ENCODE data around the gene HADHA. TPM values are rescaled to one million over a fixed set of nuclear protein-coding genes. Genes with fewer than 3 reads are reported as not detected.
A peak's percentile ranks its signal among the peaks of the same experiment; 100 is the strongest.
"Not testable (repeated sequence)": the region's sequence is repeated elsewhere in the genome, so short reads cannot be mapped to it uniquely, and the experiment has no call there.

HADHA gene
- total RNA-seq, 1 experiment from 2014 or later, result 168 TPM

GRCh38 chr2:26268213-26268612 lies 23.8 kb upstream of the HADHA start:
- Histone ChIP-seq H3K4me3 (no peak overlapping the region), H3K27ac (no peak overlapping the region), H3K27me3 (no peaks in the 10 kb centered on the region), H3K36me3 (peaks cover 16% of the 10 kb centered on the region), H3K4me1 (no peaks in the 10 kb centered on the region), H3K9me3 (replicated peaks) (no peaks in the 10 kb centered on the region)
- DNase-seq, result no peak

GRCh38 chr2:26258836-26259235 lies 14.4 kb upstream of the HADHA start:
- not testable (repeated sequence) for H3K27me3 ChIP-seq; H3K27ac ChIP-seq; DNase-seq; H3K4me1 ChIP-seq; H3K4me3 ChIP-seq; H3K9me3 ChIP-seq (replicated peaks)
- peaks cover 22% of the 10 kb centered on the region for H3K36me3 ChIP-seq

- Histone ChIP-seq H3K27me3 (no peaks in the 10 kb centered on the region), H3K9me3 (replicated peaks) (no peaks in the 10 kb centered on the region), H3K4me1 (0 out of 2 replicates have a peak, but pooled peaks cover 3% of the 10 kb centered on the region), H3K36me3 (peaks cover 13% of the 10 kb centered on the region), H3K27ac (no peak overlapping the region), H3K4me3 (no peak overlapping the region)
- no peak for DNase-seq
These were observed 11.4 kb upstream of the HADHA start for GRCh38 chr2:26255759-26256384.

- Histone ChIP-seq H3K4me1 (0 out of 2 replicates have a peak, but pooled peaks cover 3% of the 10 kb centered on the region), H3K9me3 (replicated peaks) (no peaks in the 10 kb centered on the region), H3K4me3 (no peak overlapping the region), H3K36me3 (peaks cover 11% of the 10 kb centered on the region; the same call in 1 of the 2 replicates), H3K27ac (no peak overlapping the region), H3K27me3 (no peaks in the 10 kb centered on the region)
- DNase-seq, result peak; percentile 72 to 82
These were observed 7.5 kb upstream of the HADHA start for GRCh38 chr2:26251893-26252292.

GRCh38 chr2:26249625-26250024 lies 5.2 kb upstream of the HADHA start:
- DNase-seq, result no peak
- 0 out of 2 replicates have a peak, but pooled peaks cover 8% of the 10 kb centered on the region for H3K36me3 ChIP-seq
- 0 out of 2 replicates have a peak, but pooled peaks cover 3% of the 10 kb centered on the region for H3K4me1 ChIP-seq
- no peaks in the 10 kb centered on the region for H3K27me3 ChIP-seq
- no peaks in the 10 kb centered on the region for H3K9me3 ChIP-seq (replicated peaks)
- no peak overlapping the region for H3K27ac ChIP-seq
- H3K4me3 ChIP-seq, result no peak overlapping the region

GRCh38 chr2:26246818-26247217 lies 2.4 kb upstream of the HADHA start:
- H3K27ac ChIP-seq, result no peak overlapping the region
- 0 out of 2 replicates have a peak, but pooled peaks cover 3% of the 10 kb centered on the region for H3K4me1 ChIP-seq
- no peaks in the 10 kb centered on the region for H3K36me3 ChIP-seq
- no peak for DNase-seq
- no peaks in the 10 kb centered on the region for H3K9me3 ChIP-seq (replicated peaks)
- H3K27me3 ChIP-seq, result no peaks in the 10 kb centered on the region
- H3K4me3 ChIP-seq, result no peak overlapping the region

- H3K27me3 ChIP-seq, result no peaks in the 10 kb centered on the region
- H3K36me3 ChIP-seq, result no peaks in the 10 kb centered on the region
- no peaks in the 10 kb centered on the region for H3K9me3 ChIP-seq (replicated peaks)
- H3K4me3 ChIP-seq, result peak overlapping the region; percentile 84
- no peak overlapping the region for H3K27ac ChIP-seq
- DNase-seq, result peak in 1 of 2 experiments; percentile 22
- H3K4me1 ChIP-seq, result no peaks in the 10 kb centered on the region
These were observed 1.4 kb upstream of the HADHA start for GRCh38 chr2:26245810-26246209.

- peak overlapping the region; percentile 84 for H3K4me3 ChIP-seq
These were observed 850 bp upstream of the HADHA start for GRCh38 chr2:26245231-26245732.

GRCh38 chr2:26243470-26244308 lies 743 bp downstream of the HADHA start:
- H3K27me3 ChIP-seq, result no peaks in the 10 kb centered on the region
- peaks cover under 1% of the 10 kb centered on the region; the same call in 1 of the 2 replicates for H3K36me3 ChIP-seq
- H3K4me1 ChIP-seq, result no peaks in the 10 kb centered on the region
- peak; percentile 17 to 48 for DNase-seq
- H3K9me3 ChIP-seq (replicated peaks), result no peaks in the 10 kb centered on the region
- H3K27ac ChIP-seq, result peak overlapping the region; percentile 97
- peak overlapping the region; percentile 84 for H3K4me3 ChIP-seq

More at GRCh38 chr2:26245231-26245732, 850 bp upstream of the HADHA start:
- Histone ChIP-seq H3K9me3 (replicated peaks) (no peaks in the 10 kb centered on the region), H3K27me3 (no peaks in the 10 kb centered on the region), H3K27ac (peak overlapping the region; percentile 97), H3K36me3 (no peaks in the 10 kb centered on the region), H3K4me1 (no peaks in the 10 kb centered on the region)
- DNase-seq, result peak; percentile 37 to 61

- Histone ChIP-seq H3K4me3 (no peak overlapping the region), H3K4me1 (no peaks in the 10 kb centered on the region), H3K36me3 (peaks cover 17% of the 10 kb centered on the region), H3K9me3 (replicated peaks) (no peaks in the 10 kb centered on the region), H3K27me3 (no peaks in the 10 kb centered on the region), H3K27ac (no peak overlapping the region)
- DNase-seq, result no peak
These were observed 2.5 kb downstream of the HADHA start for GRCh38 chr2:26241928-26242436.

GRCh38 chr2:26238311-26238958 lies 6.0 kb downstream of the HADHA start:
- H3K36me3 ChIP-seq, result peaks cover 38% of the 10 kb centered on the region
- no peak overlapping the region for H3K27ac ChIP-seq
- no peaks in the 10 kb centered on the region for H3K9me3 ChIP-seq (replicated peaks)
- no peaks in the 10 kb centered on the region for H3K4me1 ChIP-seq
- no peak overlapping the region for H3K4me3 ChIP-seq
- DNase-seq, result no peak
- H3K27me3 ChIP-seq, result no peaks in the 10 kb centered on the region

GRCh38 chr2:26237868-26238267 lies 6.6 kb downstream of the HADHA start:
- no peak overlapping the region for H3K27ac ChIP-seq
- no peak for DNase-seq
- no peaks in the 10 kb centered on the region for H3K9me3 ChIP-seq (replicated peaks)
- H3K4me3 ChIP-seq, result no peak overlapping the region
- H3K36me3 ChIP-seq, result peaks cover 43% of the 10 kb centered on the region
- no peaks in the 10 kb centered on the region for H3K27me3 ChIP-seq
- no peaks in the 10 kb centered on the region for H3K4me1 ChIP-seq

GRCh38 chr2:26235089-26235488 lies 9.3 kb downstream of the HADHA start:
- DNase-seq, result peak in 1 of 2 experiments; percentile 23
- Histone ChIP-seq H3K36me3 (peaks cover 67% of the 10 kb centered on the region), H3K27me3 (no peaks in the 10 kb centered on the region), H3K9me3 (replicated peaks) (no peaks in the 10 kb centered on the region), H3K27ac (no peak overlapping the region), H3K4me1 (no peaks in the 10 kb centered on the region), H3K4me3 (no peak overlapping the region)

GRCh38 chr2:26230806-26231205 lies 13.6 kb downstream of the HADHA start:
- Histone ChIP-seq H3K27me3 (no peaks in the 10 kb centered on the region), H3K4me1 (no peaks in the 10 kb centered on the region), H3K4me3 (no peak overlapping the region), H3K27ac (no peak overlapping the region), H3K36me3 (peaks cover 84% of the 10 kb centered on the region), H3K9me3 (replicated peaks) (0 out of 2 replicates have a peak, but pooled peaks cover 5% of the 10 kb centered on the region)
- no peak for DNase-seq

Measured in SJCRH30 (cell line).